HG03442 (cell line): ENCODE data around the gene RPL22L1.
"Not testable (repeated sequence)": the region's sequence is repeated elsewhere in the genome, so short reads cannot be mapped to it uniquely, and the experiment has no call there.

Experiments used
- ATAC-seq: cut with Tn5 transposase; IDR thresholded peaks from one replicate; pipeline ENCODE4 v1.9.1; 2021; ENCODE audit warnings: mild to moderate bottlenecking, moderate library complexity; ENCODE audit not compliant: unreplicated experiment

RPL22L1 gene

DNA sequence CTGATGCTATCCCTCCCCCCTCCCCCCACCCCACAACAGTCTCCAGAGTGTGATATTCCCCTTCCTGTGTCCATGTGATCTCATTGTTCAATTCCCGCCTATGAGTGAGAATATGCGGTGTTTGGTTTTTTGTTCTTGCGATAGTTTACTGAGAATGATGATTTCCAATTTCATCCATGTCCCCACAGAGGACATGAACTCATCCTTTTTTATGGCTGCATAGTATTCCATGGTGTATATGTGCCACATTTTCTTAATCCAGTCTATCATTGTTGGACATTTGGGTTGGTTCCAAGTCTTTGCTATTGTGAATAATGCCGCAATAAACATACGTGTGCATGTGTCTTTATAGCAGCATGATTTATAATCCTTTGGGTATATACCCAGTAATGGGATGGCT lies 8.7 kb upstream of the RPL22L1 start:
- not testable (repeated sequence) for ATAC-seq

DNA sequence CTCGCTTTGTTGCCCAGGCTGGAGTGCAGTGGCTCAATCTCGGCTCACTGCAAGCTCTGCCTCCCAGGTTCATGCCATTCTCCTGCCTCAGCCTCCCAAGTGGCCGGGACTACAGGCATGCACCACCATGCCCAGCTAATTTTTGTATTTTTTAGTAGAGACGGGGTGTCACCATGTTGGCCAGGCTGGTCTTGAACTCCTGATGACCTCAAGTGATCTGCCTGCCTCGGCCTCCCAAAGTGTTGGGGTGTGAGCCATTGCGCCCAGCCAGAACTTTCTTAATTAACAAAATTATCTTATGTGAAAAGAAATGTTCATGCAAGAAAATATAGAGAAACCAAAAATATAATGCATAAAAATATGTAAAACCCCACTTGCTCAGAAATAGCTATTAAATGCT lies 7.3 kb upstream of the RPL22L1 start:
- not testable (repeated sequence) for ATAC-seq

DNA sequence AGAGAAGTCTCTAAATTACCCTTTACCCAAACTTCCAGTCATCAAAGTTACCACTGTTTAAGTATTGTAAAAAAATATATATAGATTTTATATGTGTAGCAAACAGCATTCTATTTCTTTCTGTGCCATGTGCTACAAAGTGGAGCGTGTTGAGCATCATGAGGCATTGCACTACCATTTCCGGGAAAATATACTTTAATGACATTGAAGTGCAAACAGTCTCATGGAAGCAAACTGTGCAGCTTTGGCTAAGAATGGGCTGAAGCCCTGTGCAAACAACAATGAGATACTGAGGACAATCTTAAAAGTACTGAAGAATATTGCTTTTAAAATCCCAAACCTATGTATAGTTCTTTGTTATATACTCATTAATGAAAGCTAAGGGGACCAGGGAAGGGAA lies 6.5 kb upstream of the RPL22L1 start:
- ATAC-seq = no peak

- ATAC-seq = no peak
These were observed 780 bp downstream of the RPL22L1 start for GRCh38 chr3:170869239-170869590.

DNA sequence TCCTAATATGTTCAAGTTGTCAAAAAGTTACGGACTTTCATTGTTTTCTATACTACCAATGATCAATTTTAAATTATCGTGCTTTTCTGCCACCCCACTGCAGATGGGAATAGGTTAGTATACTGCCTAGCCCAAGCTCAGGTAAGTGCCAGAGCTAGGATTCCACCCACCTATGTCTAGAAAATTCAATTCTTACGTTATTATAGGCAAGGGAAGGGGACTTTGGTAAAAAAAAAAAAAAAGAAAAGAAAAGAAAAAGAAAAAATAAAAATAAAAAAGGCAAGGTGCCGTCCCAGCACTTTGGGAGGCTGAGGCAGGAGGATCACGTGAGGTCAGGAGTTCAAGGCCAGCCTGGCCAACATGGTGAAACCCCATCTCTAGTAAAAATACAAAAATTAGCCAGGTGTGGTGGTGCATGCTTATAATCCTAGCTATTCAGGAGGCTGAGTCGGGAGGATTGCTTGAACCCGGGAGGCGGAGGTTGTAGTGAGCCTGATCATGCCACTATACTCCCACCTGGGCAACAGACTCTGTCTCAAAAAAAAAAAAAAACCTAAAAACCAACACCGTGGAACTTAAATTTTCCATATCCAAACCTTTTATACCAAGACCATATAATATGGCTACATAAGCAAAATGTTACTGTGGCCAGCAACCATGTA lies 1.3 kb downstream of the RPL22L1 start:
- no peak for ATAC-seq

DNA sequence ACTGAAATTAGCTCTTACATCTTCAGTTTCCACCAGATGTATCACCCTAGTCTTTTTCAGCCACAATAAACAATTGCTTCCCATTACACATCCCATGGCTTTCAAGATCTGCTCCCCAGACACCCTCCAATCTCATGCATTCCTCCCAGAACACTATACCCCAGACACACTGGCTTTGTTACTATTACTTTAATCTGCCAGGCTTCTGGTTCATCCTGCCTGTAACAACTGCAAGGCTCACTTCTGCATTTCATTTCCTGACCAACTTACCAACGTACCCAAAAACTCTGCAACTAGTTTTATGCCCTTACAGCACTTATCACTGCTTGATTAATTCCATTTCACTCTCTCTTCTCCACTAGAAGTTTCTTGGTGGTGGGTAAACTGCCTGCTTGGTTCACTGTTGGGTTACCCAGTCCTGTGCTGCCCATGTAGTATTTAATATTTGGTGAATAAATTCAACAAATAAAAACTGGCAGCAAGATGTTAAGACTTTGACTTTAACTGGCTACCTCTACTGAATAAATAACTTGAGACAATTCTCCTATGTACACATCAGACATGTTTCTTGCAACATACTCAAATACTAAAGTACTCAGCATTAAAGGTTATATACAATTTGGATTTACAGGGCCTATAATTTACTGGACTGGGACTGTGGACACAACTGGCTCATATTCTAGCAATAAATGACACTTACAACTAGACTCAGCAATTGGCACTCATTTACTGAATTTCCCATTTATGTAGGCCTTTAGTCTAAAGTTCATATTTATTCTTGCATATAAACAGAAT lies 2.7 kb downstream of the RPL22L1 start:
- no peak for ATAC-seq

DNA sequence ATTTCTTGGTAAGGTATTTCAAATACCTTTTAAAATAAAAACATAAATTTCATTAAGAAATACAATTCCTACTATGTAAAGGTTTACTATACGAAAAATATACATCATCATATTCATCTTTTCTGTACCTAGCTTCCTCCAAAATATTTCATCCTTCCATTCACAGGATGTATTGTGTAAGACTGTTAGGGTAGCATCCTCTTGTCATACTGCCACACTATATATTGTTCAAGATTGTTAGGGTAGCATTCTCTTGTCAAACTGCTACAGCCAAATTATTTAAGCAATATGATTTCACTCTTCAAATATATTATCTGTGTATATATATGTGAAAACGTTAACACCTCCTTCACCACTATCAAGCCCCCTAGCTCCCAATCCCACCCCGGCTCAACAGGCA lies 3.5 kb downstream of the RPL22L1 start:
- ATAC-seq = no peak

GRCh38 chr3:170865209-170866094 lies 4.5 kb downstream of the RPL22L1 start:
- ATAC-seq = no peak

DNA sequence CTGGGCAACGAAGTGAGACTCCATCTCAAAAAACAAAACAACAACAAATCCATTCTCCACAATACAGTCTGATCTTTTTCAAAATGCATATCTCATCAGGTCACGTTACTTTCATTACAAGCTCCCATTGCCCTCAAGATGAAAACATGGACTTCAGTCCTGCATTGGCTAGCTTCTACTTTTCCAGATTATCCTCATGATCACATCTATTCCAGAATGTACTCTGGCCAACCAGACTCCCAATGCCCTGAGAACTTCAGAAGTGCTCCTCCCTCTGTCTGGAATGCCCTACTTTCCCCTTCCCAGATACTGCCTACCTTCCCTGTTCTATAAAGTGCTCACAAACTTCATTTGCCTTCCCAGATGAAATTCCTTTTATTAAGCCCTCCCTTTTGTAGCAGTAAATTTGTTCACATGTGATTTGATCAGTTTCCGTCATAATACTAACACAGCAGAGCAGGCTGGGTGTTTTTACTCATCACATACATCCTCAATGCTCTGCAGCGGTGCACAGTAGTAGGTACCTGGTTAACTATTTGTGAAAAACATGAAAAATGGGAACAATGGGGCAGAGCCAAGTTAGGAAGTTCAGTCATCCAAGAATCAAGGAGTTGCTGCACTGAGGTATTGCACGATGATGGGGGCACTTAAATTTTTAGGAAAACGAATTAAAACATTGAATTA lies 5.3 kb downstream of the RPL22L1 start:
- ATAC-seq = no peak

- ATAC-seq = no peak
These were observed 6.2 kb downstream of the RPL22L1 start for GRCh38 chr3:170863816-170864215.

DNA sequence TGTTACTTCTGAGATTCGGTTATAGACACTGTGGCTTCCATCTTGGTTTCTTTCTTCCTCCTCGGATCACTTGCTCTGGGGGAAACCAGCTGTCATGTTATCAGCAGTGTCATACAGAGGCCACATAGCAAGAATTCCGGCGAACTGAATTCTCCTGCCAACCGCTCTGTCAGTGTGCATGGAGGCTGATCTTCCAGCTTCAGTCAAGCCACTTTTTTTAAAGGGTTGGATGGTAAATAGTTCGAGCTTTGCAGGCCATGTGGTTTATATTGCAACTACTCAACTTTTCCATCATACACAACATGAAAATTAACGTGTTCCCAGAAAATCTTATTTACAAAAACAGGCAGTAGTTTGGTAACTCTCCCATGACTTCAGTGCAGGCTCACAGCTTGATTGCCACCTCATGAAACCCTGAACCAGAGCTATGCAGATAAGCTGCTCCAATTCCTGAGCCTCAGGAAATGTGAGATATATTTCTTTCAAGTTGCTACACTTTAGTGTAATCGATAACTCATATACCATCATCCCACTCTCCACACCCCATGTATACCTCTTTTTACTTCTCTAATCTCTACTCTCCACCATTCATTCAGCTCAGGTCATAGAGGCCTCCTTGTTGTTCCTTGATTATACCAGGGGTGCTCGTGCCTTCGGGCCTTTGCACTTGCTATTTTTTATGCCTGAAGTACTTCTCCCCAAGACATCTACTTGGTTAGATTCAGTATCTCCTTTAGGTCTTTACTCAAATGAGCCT lies 7.2 kb downstream of the RPL22L1 start:
- ATAC-seq = no peak

GRCh38 chr3:170858599-170858998 lies 11.4 kb downstream of the RPL22L1 start:
- ATAC-seq = no peak

GRCh38 chr3:170852324-170852723 lies 17.7 kb downstream of the RPL22L1 start:
- no peak for ATAC-seq

GRCh38 chr3:170848292-170848917 lies 21.6 kb downstream of the RPL22L1 start:
- no peak for ATAC-seq

- no peak for ATAC-seq
These were observed 25.6 kb downstream of the RPL22L1 start for GRCh38 chr3:170844377-170844776.

DNA sequence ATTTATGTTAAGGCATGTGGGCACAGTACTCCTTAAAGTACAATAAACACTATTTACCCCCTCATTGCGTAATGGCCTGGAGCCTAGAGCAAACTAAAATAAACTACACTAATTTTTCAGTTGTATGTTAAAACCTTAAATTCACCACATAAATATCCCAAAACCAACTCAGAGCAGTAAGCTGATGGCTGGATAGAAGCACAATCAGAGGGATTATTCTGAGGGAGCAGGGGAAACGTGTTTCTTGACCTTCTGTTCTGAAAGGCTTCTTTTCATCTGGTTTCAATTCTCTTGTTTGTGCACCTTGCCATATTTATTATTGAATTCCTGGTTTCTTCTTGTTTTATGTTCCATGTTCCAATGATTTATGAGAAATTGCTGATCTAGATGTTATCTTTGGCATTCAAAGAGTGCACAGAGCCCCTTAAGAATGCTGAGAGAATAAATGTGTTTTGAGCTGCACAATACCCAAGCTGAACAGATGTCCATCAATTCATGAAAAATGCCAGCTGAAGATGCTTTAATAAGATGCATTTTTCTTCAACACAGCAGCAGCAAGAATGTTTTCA lies 29.6 kb downstream of the RPL22L1 start:
- ATAC-seq = no peak

GRCh38 chr3:170839518-170840100 lies 30.4 kb downstream of the RPL22L1 start:
- no peak for ATAC-seq

- ATAC-seq = no peak
These were observed 33.5 kb downstream of the RPL22L1 start for GRCh38 chr3:170836491-170836890.

- ATAC-seq = no peak
These were observed 34.7 kb downstream of the RPL22L1 start for GRCh38 chr3:170835336-170835735.
